Activated T-cell treated with anti-CD3 and anti-CD28 coated beads for 24 hours (primary cell): ENCODE data around the gene C10orf105.
A peak's percentile ranks its signal among the peaks of the same experiment; 100 is the strongest.

Experiments used
- DNase-seq: peaks from one replicate; pipeline ENCODE4 v3.0.0-alpha.2; 2020; ENCODE audit warnings: low read depth

Gene C10orf105

GRCh38 chr10:71737001-71737833, 17.6 kb upstream of the C10orf105 start:
- DNase-seq, result no peak

GRCh38 chr10:71736570-71736952, 17.0 kb upstream of the C10orf105 start:
- no peak for DNase-seq

DNA sequence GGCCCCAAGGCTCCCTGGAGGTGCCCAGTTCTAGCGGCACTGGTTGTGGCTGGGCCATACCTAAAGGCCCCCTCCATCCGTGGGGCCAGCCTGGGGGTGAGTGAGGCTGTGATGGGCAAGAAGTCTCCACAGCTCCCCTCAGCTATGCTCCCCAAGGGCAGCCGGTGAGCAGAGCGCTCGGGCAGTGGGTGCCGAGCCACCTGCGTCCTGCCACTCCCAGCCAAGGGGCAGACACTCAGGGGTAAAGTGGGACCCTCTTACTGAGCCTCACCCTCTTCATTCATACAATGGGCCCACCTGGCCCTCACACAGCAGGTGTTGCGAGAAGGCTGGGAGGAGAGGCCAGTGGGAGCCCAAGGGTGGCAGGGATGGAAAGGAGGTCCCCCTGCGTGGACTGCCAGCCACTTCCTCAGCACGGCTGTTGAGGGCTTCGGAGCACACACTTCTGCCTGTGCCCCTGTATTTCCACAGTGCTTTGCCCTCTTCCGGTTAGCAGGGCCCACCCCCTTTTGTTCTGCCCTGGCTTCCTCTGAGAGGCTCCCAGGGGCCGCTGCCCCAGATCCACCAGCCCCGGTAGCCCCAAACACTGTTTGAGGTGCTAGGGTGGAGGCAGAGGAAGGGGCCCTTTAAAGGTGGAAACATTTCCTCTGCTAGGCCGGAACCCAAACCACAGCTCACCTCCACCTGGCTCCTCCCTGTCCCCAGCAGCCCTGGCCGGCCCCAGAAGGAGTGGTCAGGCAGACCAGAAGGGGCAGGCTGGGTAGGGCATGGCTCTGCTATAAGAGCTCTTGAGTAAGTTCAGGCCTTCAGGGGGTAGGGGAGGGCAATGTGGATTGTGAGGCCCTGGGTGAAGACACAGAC, 16.4 kb upstream of the C10orf105 start:
- no peak for DNase-seq

GRCh38 chr10:71734797-71735196, 15.2 kb upstream of the C10orf105 start:
- DNase-seq, result no peak

DNA sequence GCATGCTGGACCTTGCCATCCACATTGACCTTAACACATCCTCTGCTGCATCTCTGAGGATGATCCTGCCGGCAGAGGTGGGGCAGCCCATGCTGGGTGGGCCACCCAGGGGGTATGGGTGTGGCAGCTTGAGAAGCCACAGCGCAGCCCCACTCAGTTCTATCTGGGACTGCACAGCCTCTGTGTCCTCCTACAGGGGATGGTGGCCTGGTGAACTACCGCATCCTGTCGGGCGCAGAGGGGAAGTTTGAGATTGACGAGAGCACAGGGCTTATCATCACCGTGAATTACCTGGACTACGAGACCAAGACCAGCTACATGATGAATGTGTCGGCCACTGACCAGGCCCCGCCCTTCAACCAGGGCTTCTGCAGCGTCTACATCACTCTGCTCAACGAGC, 12.2 kb upstream of the C10orf105 start:
- no peak for DNase-seq

- no peak for DNase-seq
These were observed 9.6 kb upstream of the C10orf105 start for GRCh38 chr10:71729161-71729636.

- peak; percentile 40 for DNase-seq
These were observed 8.5 kb upstream of the C10orf105 start for GRCh38 chr10:71727738-71728737.

- DNase-seq, result peak; percentile 58
These were observed 7.6 kb upstream of the C10orf105 start for GRCh38 chr10:71727105-71727737.

GRCh38 chr10:71726580-71727104, 7.1 kb upstream of the C10orf105 start:
- peak; percentile 51 for DNase-seq

DNA sequence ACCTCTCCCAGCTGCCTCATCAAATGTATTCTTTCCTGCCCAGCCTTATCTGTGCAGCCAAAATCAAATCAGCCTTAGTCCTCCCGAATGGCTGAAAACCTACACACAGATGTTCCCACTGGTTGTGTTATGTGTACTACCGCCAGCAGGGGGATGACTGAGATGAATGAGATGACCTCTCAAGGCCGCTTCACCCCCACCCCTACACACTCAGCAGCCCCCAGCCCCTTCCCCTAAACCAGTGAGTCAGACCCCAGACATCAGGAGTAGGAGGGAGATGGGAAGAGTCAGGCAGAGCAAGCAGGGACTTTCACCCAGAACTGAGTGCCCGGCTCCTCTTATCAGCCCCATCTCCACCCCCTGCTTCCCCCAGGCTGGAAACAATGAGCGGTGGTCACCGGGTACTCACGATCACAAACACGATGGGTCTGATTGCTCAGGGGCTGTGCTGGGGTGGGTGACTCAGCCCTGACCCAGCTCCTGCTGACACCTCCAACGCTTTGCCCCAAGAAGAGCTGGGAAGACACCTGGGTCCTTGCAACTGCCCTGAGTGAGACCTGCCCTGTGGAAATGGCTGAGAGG, 6.5 kb upstream of the C10orf105 start:
- DNase-seq, result peak; percentile 81

GRCh38 chr10:71725249-71725648, 5.7 kb upstream of the C10orf105 start:
- DNase-seq, result no peak

DNA sequence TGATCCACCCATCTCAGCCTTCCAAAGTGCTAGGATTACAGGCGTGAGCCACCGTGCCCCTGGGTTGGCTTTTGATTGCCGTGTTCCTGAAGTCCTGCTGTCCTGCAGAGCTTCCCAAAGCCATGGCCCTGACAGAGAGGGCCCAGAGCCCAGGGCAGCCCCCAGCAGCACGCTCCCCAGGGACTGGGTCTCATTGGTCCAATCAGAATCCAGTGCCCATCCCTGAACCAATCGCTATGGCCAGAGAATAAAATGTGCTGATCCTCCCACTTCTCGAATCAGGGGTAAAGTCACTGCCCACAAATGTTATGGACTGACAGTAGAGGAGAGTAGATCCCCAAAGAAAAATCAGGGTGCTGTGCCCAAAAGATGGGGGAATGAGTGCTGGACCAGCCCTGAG, 5.0 kb upstream of the C10orf105 start:
- DNase-seq, result no peak

- no peak for DNase-seq
These were observed 3.7 kb upstream of the C10orf105 start for GRCh38 chr10:71723311-71723710.

- no peak for DNase-seq
These were observed 3.3 kb upstream of the C10orf105 start for GRCh38 chr10:71722849-71723248.

GRCh38 chr10:71721313-71721712, 1.7 kb upstream of the C10orf105 start:
- DNase-seq, result no peak

GRCh38 chr10:71720288-71720687, 710 bp upstream of the C10orf105 start:
- no peak for DNase-seq

DNA sequence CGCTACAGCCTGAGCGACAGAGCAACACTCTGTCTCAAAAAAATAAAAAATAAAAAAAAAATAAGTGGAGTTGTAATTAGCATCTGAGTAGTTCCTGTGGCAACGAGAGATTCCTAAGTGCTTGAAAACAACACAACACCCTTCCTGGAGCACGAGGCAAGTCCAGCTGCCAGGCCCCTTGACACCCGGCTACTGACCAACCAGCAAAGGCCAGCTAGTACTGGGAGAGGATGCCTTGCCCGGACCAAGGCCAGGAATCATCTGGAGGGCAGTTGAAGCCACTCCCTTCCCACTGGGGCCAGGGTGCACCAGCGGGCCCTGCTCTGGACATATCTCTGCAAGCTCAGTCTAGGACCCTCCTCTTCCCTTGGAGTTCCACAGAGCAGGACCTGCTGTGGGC, 536 bp downstream of the C10orf105 start:
- no peak for DNase-seq

DNA sequence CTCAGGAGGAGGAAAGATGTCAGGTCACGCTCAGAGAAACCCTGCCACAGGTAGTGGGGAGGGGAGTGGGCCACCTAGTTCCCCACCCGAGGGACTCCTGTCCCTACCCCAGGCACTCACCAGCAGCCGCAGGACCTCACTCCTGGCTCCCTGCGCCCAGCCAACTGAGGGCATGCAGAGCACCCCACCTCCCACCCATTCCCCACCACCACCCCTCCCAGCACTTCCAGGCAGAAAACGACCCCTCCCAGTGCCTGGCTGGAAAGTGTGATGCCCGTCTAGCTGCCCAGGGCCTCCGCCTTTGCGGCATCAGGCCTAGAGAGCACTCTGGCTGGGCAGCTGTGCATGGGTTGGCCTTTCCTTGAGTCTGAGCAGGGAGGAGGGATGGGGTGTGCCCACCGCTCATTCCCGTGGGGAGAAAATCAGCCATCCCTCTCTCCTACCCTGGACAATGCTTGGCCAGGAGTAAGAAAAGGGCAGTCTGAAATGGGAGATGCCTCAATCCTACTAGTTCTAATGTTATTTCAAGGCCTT, 1.3 kb downstream of the C10orf105 start:
- DNase-seq, result no peak

DNA sequence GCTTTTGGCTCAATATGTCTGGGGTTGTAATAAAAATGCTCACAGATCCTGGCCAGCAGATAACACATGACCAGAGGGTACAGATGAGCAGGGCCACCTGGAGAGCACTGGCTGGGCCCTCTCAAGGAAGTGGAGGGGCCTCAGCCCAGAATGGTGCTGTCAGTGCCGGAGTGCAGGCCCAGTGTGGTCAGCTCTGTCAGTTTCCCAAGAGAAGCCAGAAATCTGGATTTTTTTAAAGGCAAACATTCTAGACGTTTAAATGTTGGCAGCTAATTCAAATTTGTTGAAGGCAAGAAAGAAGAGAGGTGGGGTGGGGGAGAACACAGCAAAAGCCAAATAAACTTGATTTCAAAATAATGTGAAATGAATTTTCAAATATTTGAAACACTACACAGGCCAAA, 2.0 kb downstream of the C10orf105 start:
- DNase-seq, result no peak

- DNase-seq, result no peak
These were observed 2.5 kb downstream of the C10orf105 start for GRCh38 chr10:71717056-71717455.
